H1 (cell line): ENCODE measurements around the gene SRPRA. TPM values are rescaled to one million over a fixed set of nuclear protein-coding genes. Genes with fewer than 3 reads are reported as not detected.

Source experiments
- HDAC6 ChIP-seq: IDR thresholded peaks from one replicate; pipeline ENCODE4 v1.7.1; 2012; ENCODE audit warnings: low read depth, mild to moderate bottlenecking, inconsistent platforms, low read length, moderate library complexity
- polyA plus RNA-seq, 7 experiments: library from polyadenylated mRNA; depleted of rRNA in 3 of 7; stranded (reverse) in 5 of 7; unstranded in 2 of 7; fragments of >200 nt in 5 of 7; fragments of 200-250 nt in 2 of 7; gene quantifications; 1 replicate in 5 of 7; 2 replicates in 1 of 7; 4 replicates in 1 of 7; pipeline versions ENCODE4 v1.2.1 to v1.2.3, GENCODE V29; 2011 to 2013; ENCODE audit warnings: missing spikeins in 2 of 7, mixed read lengths in 2 of 7
- total RNA-seq: library from RNA; stranded (reverse); fragmentation: NEBNext Ultra II Directional; extraction: Animal tissue kit (Norgen Biotek cat#: 25700); gene quantifications from 2 replicates; pipeline ENCODE4 v1.2.1, GENCODE V29; 2021
- TF ChIP-seq, protein P1 (sequence below): IDR thresholded peaks from 2 replicates; pipeline ENCODE4 v1.6.1; 2012; ENCODE audit warnings: inconsistent platforms

The SRPRA gene
- total and polyA plus RNA-seq, 2 of the 8 experiments (the other 6 are each of a cell fraction or from before 2014, with no cell fraction given): 57.6 to 62.0 TPM

DNA sequence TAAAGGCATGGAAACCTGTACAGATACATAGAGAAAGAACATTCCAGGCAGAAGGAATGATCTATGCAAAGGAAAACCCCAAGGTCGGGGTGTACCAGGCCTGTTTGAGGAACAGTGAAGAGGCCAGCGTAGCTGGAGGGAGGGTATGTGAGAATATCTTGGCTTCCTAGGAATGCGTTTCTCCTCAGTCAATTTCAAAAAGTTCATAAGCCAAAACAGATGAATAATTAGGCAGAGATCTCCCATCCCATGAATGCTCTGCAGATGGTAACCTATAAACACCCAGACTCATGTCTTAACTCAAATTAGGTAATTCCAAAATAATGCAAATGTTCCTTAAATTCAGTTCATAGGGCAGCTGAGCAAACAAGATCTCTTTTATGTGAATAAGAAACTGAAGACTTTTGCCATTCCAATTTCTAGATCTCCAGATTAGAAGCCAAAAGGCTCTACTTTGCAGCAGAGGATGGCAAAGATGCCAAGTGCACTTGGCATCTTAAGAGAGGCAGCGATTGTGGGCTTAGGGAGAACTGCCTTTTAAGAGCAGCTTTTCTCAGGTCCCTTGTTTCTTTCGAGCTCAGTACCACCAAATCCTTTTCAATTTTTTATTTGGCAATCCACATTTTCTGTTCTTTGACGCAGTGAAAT lies 43.9 kb downstream of the SRPRA start (continued):
- TF ChIP-seq HDAC6: no peak
- TF ChIP-seq, protein P1, sequence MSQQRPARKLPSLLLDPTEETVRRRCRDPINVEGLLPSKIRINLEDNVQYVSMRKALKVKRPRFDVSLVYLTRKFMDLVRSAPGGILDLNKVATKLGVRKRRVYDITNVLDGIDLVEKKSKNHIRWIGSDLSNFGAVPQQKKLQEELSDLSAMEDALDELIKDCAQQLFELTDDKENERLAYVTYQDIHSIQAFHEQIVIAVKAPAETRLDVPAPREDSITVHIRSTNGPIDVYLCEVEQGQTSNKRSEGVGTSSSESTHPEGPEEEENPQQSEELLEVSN: no peak
